DOHH2 (cell line): ENCODE measurements around the gene ARHGAP6.

Source experiments
- EZH2phosphoT487 ChIP-seq: fragments of 200-600 bp; sonication (generic); IDR thresholded peaks from 2 replicates; pipeline ENCODE4 v1.6.1; 2017; ENCODE audit warnings: borderline replicate concordance, mild to moderate bottlenecking, antibody characterized with exemption, low read length, moderate library complexity, mixed read lengths
- TF ChIP-seq, protein P1 (sequence below): fragments of 200-600 bp; sonication (generic); IDR thresholded peaks from one replicate; pipeline ENCODE4 v1.5.1; 2014; ENCODE audit warnings: antibody characterized with exemption, mild to moderate bottlenecking, low read depth, low read length; ENCODE audit not compliant: poor library complexity, severe bottlenecking

DNA sequence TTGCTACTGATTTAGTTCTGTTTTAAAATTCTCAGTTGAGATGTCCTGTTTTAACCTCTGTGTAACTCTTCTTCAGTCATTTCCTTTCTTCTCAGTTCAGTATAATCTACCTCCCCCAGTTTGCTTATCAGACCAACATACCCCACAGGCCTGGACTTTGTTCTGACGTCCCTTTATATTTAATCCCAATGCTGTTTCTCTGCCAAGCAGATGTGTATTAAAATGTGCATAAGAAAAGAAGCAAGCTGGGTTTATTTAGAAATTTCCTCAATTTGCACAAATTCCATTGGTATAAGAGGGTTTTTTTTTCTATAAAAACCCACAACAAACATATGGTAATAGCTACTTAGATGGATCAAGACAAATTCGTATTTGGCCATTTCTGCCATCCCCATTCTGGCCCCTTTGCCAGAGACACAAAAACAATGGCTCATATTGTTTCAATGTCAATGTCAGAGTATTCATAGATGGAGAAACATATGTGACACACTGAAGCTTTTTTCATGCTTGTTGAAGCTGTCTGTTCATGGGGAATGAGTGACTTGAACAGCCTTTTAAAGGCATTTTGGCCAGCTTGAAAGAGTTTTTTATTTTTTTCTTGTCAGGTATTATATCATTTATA lies 530.0 kb downstream of the ARHGAP6 start:
- TF ChIP-seq, protein P1, sequence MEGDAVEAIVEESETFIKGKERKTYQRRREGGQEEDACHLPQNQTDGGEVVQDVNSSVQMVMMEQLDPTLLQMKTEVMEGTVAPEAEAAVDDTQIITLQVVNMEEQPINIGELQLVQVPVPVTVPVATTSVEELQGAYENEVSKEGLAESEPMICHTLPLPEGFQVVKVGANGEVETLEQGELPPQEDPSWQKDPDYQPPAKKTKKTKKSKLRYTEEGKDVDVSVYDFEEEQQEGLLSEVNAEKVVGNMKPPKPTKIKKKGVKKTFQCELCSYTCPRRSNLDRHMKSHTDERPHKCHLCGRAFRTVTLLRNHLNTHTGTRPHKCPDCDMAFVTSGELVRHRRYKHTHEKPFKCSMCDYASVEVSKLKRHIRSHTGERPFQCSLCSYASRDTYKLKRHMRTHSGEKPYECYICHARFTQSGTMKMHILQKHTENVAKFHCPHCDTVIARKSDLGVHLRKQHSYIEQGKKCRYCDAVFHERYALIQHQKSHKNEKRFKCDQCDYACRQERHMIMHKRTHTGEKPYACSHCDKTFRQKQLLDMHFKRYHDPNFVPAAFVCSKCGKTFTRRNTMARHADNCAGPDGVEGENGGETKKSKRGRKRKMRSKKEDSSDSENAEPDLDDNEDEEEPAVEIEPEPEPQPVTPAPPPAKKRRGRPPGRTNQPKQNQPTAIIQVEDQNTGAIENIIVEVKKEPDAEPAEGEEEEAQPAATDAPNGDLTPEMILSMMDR = no peak
- no peak for TF ChIP-seq EZH2phosphoT487
